Activated naive CD4-positive, alpha-beta T cell treated with anti-CD3 and anti-CD28 coated beads for 36 hours (primary cell): Measurements from ENCODE around the gene ZNF292. TPM values are rescaled to one million over a fixed set of nuclear protein-coding genes. Genes with fewer than 3 reads are reported as not detected.

Source experiments
- CTCF ChIA-PET: fragments of 350-600 bp; sonication (Branson Sonifier 250); formaldehyde crosslinking; loops from one replicate; lab custom pipeline; 2021; ENCODE audit warnings: antibody characterized with exemption; lab: Charles Lee
- DNase-seq: peaks from one replicate; pipeline ENCODE4 v3.0.0-alpha.2; 2020
- H3K27ac Mint-ChIP-seq: one replicate; pipeline ENCODE4 v1.8.0; 2021; ENCODE audit warnings: mild to moderate bottlenecking, mixed read lengths
- H3K27me3 Mint-ChIP-seq: one replicate; pipeline ENCODE4 v1.8.0; 2021; ENCODE audit warnings: low read depth, mixed read lengths
- H3K36me3 Mint-ChIP-seq: one replicate; pipeline ENCODE4 v1.8.0; 2021; ENCODE audit warnings: low read depth, mixed read lengths
- H3K4me1 Mint-ChIP-seq: one replicate; pipeline ENCODE4 v1.8.0; 2021; ENCODE audit warnings: low read depth, mixed read lengths
- H3K4me3 Mint-ChIP-seq: one replicate; pipeline ENCODE4 v1.8.0; 2021; ENCODE audit warnings: mild to moderate bottlenecking, moderate library complexity, mixed read lengths
- H3K9me3 Mint-ChIP-seq: one replicate; pipeline ENCODE4 v1.8.0; 2021; ENCODE audit warnings: mixed read lengths
- intact Hi-C: fragments of 100-400 bp; cut with micrococcal nuclease; formaldehyde crosslinking; loops from one replicate; pipeline ENCODE4 v1.15.1; 2023
- total RNA-seq, 2 experiments: library from RNA; stranded (reverse); gene quantifications; one replicate each; pipeline ENCODE4 v1.2.3, GENCODE V29; 2021

ZNF292 gene
- 10 to 100 TPM; 39.5 to 41.2 TPM for total RNA-seq

DNA sequence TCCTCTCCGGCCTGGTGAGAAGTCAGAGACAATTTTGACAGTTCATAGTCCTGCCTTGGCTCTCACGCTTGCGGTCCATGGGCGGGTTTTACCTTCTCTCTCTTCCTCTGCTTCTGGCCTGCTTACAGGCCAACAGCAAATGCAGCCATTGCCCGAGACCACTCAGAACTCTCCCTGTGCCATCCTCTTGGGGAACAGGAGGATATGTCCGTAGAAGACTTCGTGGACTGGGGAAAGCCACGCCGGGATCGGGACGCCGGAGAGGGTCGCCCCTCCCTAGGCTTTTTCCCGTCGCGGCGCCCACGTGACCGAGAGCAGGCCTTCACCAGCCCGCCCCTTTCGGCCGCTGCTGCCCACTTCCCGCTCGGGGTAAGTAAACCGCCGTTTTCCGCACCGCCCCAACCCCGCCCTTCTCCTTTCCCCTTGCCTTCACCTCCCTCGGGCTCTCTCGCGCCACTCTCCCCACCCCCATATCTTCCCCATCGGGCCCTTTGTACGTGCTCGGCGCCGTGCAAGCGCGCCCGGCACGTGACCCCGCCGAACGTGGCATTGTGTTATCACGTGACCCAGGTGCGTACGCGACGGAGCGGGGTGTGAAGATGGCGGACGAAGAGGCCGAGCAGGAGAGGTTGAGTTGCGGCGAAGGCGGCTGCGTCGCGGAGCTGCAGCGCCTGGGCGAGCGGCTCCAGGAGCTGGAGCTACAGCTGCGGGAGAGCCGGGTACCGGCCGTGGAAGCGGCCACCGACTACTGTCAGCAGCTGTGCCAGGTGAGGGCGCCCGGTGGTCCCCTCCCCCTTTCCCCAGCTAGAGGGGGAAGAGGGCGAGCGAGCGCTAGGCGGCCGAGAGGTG, at the start of gene ZNF292:
Gene ZNF292 (plus strand): TSS at position 573 of the 849 bp plus-strand sequence. CDS start 27 bp downstream, at position 600.
- CTCF ChIA-PET: interaction anchor here (0.7 to 1.0 kb wide), 5 partner anchors 8 to 323 kb away, joined by 3 read pairs; no protein-coding TSS in a partner anchor
- intact Hi-C loops: loop anchor here (1.0 to 5.0 kb wide), 15 partner anchors 27 to 1563 kb away; partner anchors contain the start of genes AKIRIN2, ORC3, SLC35A1 and SMIM8
- peaks cover 14% of the 10 kb centered on the region for H3K36me3 Mint-ChIP-seq
- H3K4me3 Mint-ChIP-seq: peak within 1 kb of the TSS; percentile 85
- no peaks in the 10 kb centered on the region for H3K27me3 Mint-ChIP-seq
- no peaks in the 10 kb centered on the region for H3K9me3 Mint-ChIP-seq
- H3K4me1 Mint-ChIP-seq: peaks cover 46% of the 10 kb centered on the region
- peak; percentile 98 for DNase-seq
- peak within 1 kb of the TSS; percentile 94 for H3K27ac Mint-ChIP-seq

DNA sequence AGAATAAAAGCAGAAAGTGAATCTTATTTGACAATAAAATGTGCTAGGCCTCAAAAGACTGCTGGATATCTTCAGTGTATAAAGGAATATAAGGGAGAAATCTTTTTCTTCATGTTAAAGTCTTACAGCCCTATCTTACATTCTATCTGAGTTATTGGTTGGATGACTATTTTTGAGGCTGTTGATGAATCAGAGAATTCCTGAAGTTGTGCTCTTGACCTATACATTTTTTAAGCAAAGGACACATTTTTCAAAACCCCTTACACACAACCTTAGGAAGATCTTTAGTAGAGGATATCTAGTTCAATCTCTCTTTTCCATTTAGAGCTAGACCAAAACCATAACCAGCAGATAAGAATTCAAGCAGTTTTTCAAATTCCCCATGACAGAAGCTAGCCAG, 49.5 kb upstream of the ZNF292 start:
- Mint-ChIP-seq H3K4me1 (no peaks in the 10 kb centered on the region), H3K36me3 (no peaks in the 10 kb centered on the region), H3K27me3 (peaks cover 8% of the 10 kb centered on the region), H3K27ac (no peak overlapping the region), H3K4me3 (no peak overlapping the region), H3K9me3 (no peaks in the 10 kb centered on the region)
- intact Hi-C loops: no loop called here
- CTCF ChIA-PET: interaction anchor here (0.9 kb wide), 1 partner anchor 63 kb away, joined by 4 read pairs; no protein-coding TSS in a partner anchor
- DNase-seq: no peak

DNA sequence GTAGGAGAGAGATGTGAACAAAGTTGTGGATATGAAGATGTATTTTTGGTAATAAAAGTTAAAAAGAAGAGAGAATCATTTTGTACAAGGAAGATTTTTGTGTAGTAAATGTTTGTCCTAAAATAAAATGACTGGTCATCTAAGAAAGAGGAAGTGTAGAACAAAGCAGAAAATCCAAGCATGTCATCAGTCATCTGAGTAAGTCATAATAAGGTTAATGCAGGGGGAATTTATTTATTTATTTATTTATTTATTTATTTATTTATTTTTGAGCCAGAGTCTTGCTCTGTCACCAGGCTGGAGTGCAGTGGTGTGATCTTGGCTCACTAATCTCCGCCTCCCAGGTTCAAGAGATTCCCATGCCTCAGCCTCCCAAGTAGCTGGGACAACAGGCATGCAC, 44.7 kb upstream of the ZNF292 start:
- Mint-ChIP-seq H3K4me1 (no peaks in the 10 kb centered on the region), H3K9me3 (no peaks in the 10 kb centered on the region), H3K36me3 (no peaks in the 10 kb centered on the region), H3K4me3 (no peak overlapping the region), H3K27ac (no peak overlapping the region), H3K27me3 (peaks cover 8% of the 10 kb centered on the region)
- CTCF ChIA-PET: no interaction called here
- DNase-seq: no peak
- intact Hi-C loops: no loop called here

DNA sequence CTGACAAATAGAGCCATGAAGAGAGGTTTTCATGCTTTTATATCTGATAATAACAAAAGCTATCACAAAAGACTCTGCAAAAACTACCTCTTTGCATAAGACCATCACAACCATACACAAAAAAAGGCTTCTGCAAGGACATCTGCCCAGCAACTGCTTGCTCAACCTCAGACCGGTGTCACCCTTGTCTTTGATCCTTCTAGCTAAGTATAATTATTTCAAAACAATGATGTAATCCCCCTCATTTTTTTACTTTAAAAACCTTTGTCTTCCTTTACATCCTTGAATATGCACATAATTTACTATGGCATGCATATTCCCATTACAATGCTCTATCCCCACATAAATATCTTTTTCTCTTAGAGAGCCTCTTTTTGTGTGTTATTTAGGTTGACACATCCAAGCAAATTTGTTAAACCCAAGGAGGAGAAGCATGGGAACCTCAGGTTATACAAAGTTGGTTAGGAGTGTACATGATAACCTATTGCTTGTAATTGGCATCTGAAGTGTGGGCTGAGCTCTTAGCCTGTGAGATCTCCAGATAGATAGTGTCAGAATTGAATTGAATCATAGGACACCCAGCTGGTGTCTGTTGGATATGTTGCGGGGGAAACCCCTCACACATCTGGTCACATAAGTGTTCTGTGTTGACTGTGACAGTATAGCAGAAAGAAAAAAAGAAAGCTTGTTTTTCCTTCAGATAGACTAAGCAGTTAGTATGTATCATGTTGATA, 39.8 kb upstream of the ZNF292 start:
- Mint-ChIP-seq H3K27me3 (peaks cover 3% of the 10 kb centered on the region), H3K4me1 (no peaks in the 10 kb centered on the region), H3K4me3 (no peak overlapping the region), H3K9me3 (no peaks in the 10 kb centered on the region), H3K27ac (no peak overlapping the region), H3K36me3 (no peaks in the 10 kb centered on the region)
- peak; percentile 26 for DNase-seq
- CTCF ChIA-PET: interaction anchor here (1.2 to 1.3 kb wide), 2 partner anchors 37 to 206 kb away, joined by 3 to 4 read pairs; partner anchors contain the start of gene SMIM8
- intact Hi-C loops: no loop called here

DNA sequence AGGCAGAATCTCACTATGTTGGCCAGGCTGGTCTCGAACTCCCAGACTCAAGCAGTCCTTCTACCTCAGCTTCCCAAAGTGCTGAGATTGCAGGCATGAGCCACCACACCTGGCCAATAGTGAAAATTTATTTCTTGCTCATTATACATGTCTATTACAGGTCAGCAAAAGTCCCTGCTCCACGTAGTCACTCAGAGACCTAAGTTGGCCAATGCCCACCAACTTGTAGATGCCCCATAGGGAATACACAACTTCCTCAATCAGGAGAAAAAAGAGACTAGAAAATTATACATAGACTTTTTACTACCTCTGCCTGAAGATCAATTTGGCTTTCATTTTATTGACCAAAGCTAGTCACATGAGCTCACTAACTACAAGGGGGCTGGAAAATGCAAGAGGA, 38.4 kb upstream of the ZNF292 start:
- H3K36me3 Mint-ChIP-seq: no peaks in the 10 kb centered on the region

DNA sequence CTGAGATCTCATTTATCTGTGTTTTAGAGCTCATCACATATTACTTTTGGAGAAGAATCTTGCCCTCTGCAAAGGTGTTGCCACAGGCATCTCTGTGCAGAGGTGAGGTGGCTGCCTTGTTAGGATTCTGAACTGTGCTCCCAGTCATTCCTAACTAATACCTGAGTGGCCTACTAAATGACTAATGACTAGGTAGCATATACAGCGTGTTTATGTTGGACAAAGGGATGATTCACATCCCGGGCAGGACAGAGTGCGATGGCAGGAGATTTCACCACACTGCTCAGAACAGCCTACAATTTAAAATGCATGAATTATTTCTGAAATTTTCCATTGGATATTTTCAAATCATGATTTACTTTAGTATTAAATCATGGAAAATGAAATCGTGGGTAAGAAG, 37.3 kb upstream of the ZNF292 start:
- no peak overlapping the region for H3K4me3 Mint-ChIP-seq
- CTCF ChIA-PET: no interaction called here
- H3K4me1 Mint-ChIP-seq: no peaks in the 10 kb centered on the region
- peaks cover 14% of the 10 kb centered on the region for H3K27me3 Mint-ChIP-seq
- no peaks in the 10 kb centered on the region for H3K9me3 Mint-ChIP-seq
- DNase-seq: no peak
- intact Hi-C loops: no loop called here
- peaks cover 2% of the 10 kb centered on the region for H3K36me3 Mint-ChIP-seq
- no peak overlapping the region for H3K27ac Mint-ChIP-seq

More for the DNA sequence above, 38.4 kb upstream of the ZNF292 start:
- Mint-ChIP-seq H3K27me3 (peaks cover 9% of the 10 kb centered on the region), H3K27ac (no peak overlapping the region), H3K9me3 (no peaks in the 10 kb centered on the region), H3K4me3 (no peak overlapping the region), H3K4me1 (no peaks in the 10 kb centered on the region)
- intact Hi-C loops: no loop called here
- no peak for DNase-seq
- CTCF ChIA-PET: interaction anchor here (1.2 kb wide), 1 partner anchor 38 kb away, joined by 4 read pairs; no protein-coding TSS in a partner anchor

DNA sequence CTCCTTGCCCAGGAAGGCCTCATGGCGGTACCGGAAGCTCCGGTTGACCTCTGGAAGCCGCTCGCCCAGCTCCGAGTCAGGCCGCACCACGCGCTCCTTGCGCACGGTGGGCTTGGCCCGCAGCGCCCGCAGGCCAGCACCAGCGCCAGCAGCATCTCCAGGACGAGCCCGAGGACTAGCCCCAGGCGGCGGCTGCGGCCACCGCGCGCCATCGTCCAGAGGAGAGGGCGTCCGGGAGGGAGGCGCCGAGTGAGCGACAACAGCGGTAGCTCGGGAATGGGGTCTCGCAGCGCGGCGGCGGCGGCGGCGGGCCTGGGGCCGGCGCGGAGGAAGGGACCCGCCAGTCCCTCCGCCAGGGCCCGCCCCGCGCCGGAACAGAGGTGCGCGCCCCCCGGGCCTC, 32.9 kb upstream of the ZNF292 start:
- Mint-ChIP-seq H3K36me3 (peaks cover 2% of the 10 kb centered on the region), H3K9me3 (no peaks in the 10 kb centered on the region), H3K4me1 (no peaks in the 10 kb centered on the region), H3K4me3 (no peak overlapping the region), H3K27ac (no peak overlapping the region), H3K27me3 (peaks cover 16% of the 10 kb centered on the region)
- intact Hi-C loops: no loop called here
- DNase-seq: no peak
- CTCF ChIA-PET: no interaction called here

DNA sequence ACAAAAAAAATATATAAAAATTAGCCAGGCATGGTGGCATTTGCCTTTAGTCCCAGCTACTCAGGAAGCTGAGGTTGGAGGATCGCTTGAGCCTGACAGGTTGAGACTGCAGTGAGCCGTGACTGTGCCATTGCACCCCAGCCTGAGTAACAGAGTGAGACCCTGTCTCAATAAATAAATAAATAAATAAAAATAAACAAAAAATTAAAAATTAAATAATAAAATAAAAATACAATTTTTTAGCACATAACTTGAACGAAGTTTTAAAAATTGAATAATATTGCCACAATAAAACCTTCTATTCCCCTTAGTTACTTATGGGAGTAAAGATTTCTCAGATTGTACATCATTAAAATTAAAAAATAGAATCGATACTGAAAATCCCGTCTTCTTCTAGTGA, 31.3 kb upstream of the ZNF292 start:
- no peak for DNase-seq
- Mint-ChIP-seq H3K27me3 (peaks cover 16% of the 10 kb centered on the region), H3K4me3 (no peak overlapping the region), H3K36me3 (peaks cover 2% of the 10 kb centered on the region), H3K9me3 (no peaks in the 10 kb centered on the region), H3K27ac (no peak overlapping the region), H3K4me1 (no peaks in the 10 kb centered on the region)
- CTCF ChIA-PET: no interaction called here
- intact Hi-C loops: no loop called here

DNA sequence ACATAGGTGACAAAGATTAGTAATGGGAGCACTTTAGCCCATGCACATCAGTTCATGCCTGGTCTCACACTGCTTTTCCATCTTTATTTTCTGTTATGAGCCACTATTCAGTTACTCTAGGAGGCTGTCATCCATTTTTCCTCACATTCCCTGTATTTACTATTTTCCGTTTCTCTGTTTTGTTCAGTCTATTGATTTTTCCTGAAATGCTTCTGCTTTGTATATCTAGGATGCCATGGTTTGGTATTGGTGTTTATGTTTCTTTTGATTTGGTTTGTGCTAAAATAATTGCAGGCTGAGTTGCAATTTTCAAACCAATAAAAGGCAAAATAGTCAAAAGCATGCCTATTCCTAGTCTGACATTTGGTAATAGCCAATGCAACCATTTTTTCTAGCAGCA, 28.9 kb upstream of the ZNF292 start:
- intact Hi-C loops: no loop called here
- Mint-ChIP-seq H3K27ac (no peak overlapping the region), H3K4me3 (no peak overlapping the region), H3K4me1 (no peaks in the 10 kb centered on the region), H3K36me3 (peaks cover 2% of the 10 kb centered on the region), H3K27me3 (peaks cover 11% of the 10 kb centered on the region), H3K9me3 (no peaks in the 10 kb centered on the region)
- no peak for DNase-seq
- CTCF ChIA-PET: interaction anchor here (0.8 kb wide), 1 partner anchor 61 kb away, joined by 3 read pairs; no protein-coding TSS in a partner anchor

DNA sequence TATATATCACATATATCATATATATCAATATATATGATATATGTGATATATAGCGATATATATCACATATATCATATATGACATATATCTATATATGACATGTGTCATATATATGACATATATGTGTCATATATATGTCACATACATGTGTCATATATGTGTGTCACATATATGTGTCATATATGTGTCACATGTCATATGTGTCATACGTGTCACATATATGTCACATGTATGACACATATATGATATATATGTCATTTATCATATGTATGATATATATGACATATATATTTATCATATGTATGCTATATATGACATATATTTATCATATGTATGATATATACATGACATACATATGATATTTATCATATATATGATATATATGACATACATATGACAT, 27.6 kb upstream of the ZNF292 start:
- no peaks in the 10 kb centered on the region for H3K4me1 Mint-ChIP-seq
- intact Hi-C loops: no loop called here
- DNase-seq: no peak
- no peaks in the 10 kb centered on the region for H3K9me3 Mint-ChIP-seq
- peaks cover 2% of the 10 kb centered on the region for H3K36me3 Mint-ChIP-seq
- no peak overlapping the region for H3K4me3 Mint-ChIP-seq
- CTCF ChIA-PET: no interaction called here
- no peak overlapping the region for H3K27ac Mint-ChIP-seq
- H3K27me3 Mint-ChIP-seq: peaks cover 5% of the 10 kb centered on the region

DNA sequence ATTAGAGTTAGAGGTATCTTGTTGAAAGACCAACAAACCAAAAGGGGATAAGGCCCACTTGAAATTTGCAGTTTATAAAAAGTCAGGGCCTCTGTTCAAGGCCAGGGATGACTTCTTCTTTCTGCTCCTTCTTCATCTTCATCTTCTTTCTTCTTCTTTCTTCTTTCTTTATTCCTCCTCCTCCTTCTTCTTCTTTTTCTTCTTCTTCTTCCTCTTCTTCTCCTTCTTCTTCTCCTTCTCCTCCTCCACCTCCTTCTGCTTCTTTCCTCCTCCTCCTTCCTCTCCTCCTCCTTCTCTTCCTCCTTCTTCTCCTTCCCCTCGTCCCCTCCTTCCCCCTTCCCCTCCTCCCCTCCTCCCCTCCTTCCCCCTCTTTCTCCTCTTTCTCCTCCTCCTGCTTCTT, 18.4 kb upstream of the ZNF292 start:
- no peaks in the 10 kb centered on the region for H3K36me3 Mint-ChIP-seq
- H3K9me3 Mint-ChIP-seq: no peaks in the 10 kb centered on the region
- intact Hi-C loops: loop anchor here (5.0 kb wide), 1 partner anchor 790 kb away; no protein-coding TSS in a partner anchor
- H3K4me3 Mint-ChIP-seq: no peak overlapping the region
- H3K27me3 Mint-ChIP-seq: peaks cover 5% of the 10 kb centered on the region
- no peak overlapping the region for H3K27ac Mint-ChIP-seq
- peaks cover 2% of the 10 kb centered on the region for H3K4me1 Mint-ChIP-seq
- CTCF ChIA-PET: interaction anchor here (0.6 to 2.1 kb wide), 2 partner anchors 104 to 251 kb away, joined by 3 to 7 read pairs; no protein-coding TSS in a partner anchor
- DNase-seq: no peak

DNA sequence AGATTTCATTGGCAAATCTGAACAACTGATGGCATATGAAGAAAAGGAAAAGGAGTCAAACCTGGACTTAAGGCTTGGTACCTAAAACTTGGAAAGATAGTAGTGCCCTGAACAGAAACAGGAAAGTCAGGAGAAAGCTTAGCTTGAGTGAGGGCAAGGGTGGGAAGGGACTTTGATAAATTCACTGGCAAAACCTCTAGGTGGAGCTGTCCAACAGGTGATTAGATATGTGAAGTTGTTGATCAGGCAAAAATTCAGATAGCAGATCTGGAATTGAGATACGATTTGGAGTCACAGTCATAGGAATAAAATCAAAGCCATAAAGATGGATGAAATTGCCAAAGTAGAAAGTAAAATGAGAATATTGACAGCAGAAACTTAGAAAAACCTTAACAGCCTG, 16.1 kb upstream of the ZNF292 start:
- peaks cover 7% of the 10 kb centered on the region for H3K27me3 Mint-ChIP-seq
- H3K4me1 Mint-ChIP-seq: peaks cover 2% of the 10 kb centered on the region
- CTCF ChIA-PET: interaction anchor here (0.7 to 3.1 kb wide), 14 partner anchors 8 to 260 kb away, joined by 3 to 12 read pairs (median 6); partner anchors contain the start of gene ZNF292
- H3K36me3 Mint-ChIP-seq: no peaks in the 10 kb centered on the region
- peak; percentile 60 for DNase-seq
- no peak overlapping the region for H3K4me3 Mint-ChIP-seq
- H3K27ac Mint-ChIP-seq: no peak overlapping the region
- intact Hi-C loops: loop anchor here (1.0 to 5.0 kb wide), 3 partner anchors 98 to 788 kb away; no protein-coding TSS in a partner anchor
- no peaks in the 10 kb centered on the region for H3K9me3 Mint-ChIP-seq
